GM12891 (cell line): ENCODE data around the gene DIP2C.

ENCODE experiments used
- PAX5 ChIP-seq: IDR thresholded peaks from 2 replicates; pipeline ENCODE4 v1.6.1; 2011; ENCODE audit warnings: low read length, moderate library complexity, mild to moderate bottlenecking; ENCODE audit not compliant: insufficient read depth, severe bottlenecking
- POLR2A ChIP-seq: IDR thresholded peaks from 2 replicates; pipeline ENCODE4 v1.6.1; 2011; ENCODE audit warnings: low read depth, low read length, control low read depth
- POLR2AphosphoS5 ChIP-seq: IDR thresholded peaks from 2 replicates; pipeline ENCODE4 v1.6.1; 2011; ENCODE audit warnings: low read depth, low read length, control low read depth
- POU2F2 ChIP-seq: IDR thresholded peaks from 2 replicates; pipeline ENCODE4 v1.6.1; 2011; ENCODE audit warnings: low read depth, mild to moderate bottlenecking, control low read depth, low read length, moderate library complexity
- SPI1 ChIP-seq: IDR thresholded peaks from 2 replicates; pipeline ENCODE4 v1.6.1; 2011; ENCODE audit warnings: low read depth, low read length, control low read depth
- TAF1 ChIP-seq: IDR thresholded peaks from 2 replicates; pipeline ENCODE4 v1.6.1; 2011; ENCODE audit warnings: low read depth, low read length, control low read depth

DNA sequence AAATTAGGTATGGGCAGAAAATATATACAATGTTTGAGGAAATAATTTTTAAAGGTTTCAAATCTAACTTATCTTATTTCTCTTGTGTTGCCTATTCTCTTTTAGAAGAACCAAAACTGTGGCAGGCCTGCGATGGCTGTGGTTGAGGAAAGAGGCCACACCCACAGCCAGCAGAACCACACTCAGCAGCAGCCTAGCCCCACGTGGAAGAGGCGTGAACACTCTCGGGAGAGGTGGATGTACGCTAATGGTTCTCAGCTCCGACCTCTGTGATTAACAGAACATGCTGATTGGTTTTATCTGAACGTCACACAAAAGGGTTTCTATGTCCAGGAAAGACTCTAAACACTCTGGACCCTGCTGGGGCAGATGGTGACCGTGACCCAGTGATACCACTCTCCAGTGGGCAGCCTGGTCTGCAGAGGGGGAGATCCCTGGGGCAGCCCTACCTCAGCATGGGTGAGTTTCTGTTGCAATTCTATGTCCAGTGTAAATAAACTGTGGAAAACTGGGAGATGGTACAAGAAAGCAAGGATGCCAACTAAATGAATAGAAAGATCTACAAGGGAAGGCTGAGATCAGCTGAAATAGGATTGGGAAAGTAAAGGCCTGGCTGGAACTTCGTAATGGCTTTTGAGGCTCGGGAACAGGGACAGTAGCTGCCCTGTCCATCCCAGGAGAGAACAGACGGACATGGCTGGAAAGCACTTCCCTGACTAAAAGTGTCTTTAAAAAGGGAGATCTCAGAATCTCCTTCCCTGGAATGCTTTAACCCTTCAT lies 26.6 kb downstream of the DIP2C start:
- no peak for TF ChIP-seq TAF1
- no peak for TF ChIP-seq POLR2AphosphoS5
- TF ChIP-seq POU2F2 = no peak
- TF ChIP-seq POLR2A = no peak
- TF ChIP-seq PAX5 = no peak
- TF ChIP-seq SPI1 = no peak
